B cell (primary cell): ENCODE measurements around the gene LILRA6. TPM values are rescaled to one million over a fixed set of nuclear protein-coding genes. Genes with fewer than 3 reads are reported as not detected.

Experiments
- ATAC-seq: fragments of 200-7000 bp; cut with Tn5 transposase; one replicate; pipeline ENCODE4 v1.10.0; 2021; ENCODE audit warnings: low read depth, mild to moderate bottlenecking, moderate number of reproducible peaks, moderate library complexity
- CTCF ChIA-PET: fragments of 350-600 bp; sonication (Branson Sonifier 250); formaldehyde crosslinking; loops from one replicate; lab custom pipeline; 2021; ENCODE audit warnings: antibody characterized with exemption, inconsistent platforms; lab: Charles Lee
- POLR2A ChIA-PET: fragments of 350-600 bp; sonication (Branson Sonifier 250); formaldehyde crosslinking; loops from one replicate; lab custom pipeline; 2021; ENCODE audit warnings: antibody characterized with exemption; lab: Charles Lee
- DNase-seq: peaks from one replicate; pipeline ENCODE4 v3.0.0; 2013
- H2AFZ ChIP-seq: 2 replicates; pipeline ENCODE4 v1.6.1; 2012; ENCODE audit warnings: mild to moderate bottlenecking, low read depth, low read length; ENCODE audit not compliant: insufficient read depth, poor library complexity, severe bottlenecking
- H3K27ac ChIP-seq, 2 donors: 1 replicate in 1 of 2; 2 replicates in 1 of 2; pipeline ENCODE4 v1.5.1; 2012 to 2013; ENCODE audit warnings: low read length in 2 of 2, mild to moderate bottlenecking in 2 of 2, moderate library complexity in 1 of 2
- H3K27me3 ChIP-seq, 4 experiments: fragments of 200-600 bp in 1 of 4; sonication (generic) in 1 of 4; replicated peaks in 1 of 4; 1 replicate in 2 of 4; 2 replicates in 2 of 4; pipeline versions ENCODE4 v1.6.1 to v1.7.0; 2013 to 2016; ENCODE audit warnings: low read length in 3 of 4, mild to moderate bottlenecking in 2 of 4, mixed read lengths in 1 of 4, moderate library complexity in 1 of 4; ENCODE audit not compliant: insufficient read depth in 4 of 4, control insufficient read depth in 3 of 4; ENCODE audit errors: control extremely low read depth in 1 of 4
- H3K36me3 ChIP-seq, 2 experiments: replicated peaks in 1 of 2; 1 replicate in 1 of 2; 2 replicates in 1 of 2; pipeline versions ENCODE4 v1.6.1 to v1.7.1; 2013; ENCODE audit warnings: low read length in 1 of 2; ENCODE audit not compliant: insufficient read depth in 2 of 2, control insufficient read depth in 1 of 2; ENCODE audit errors: control extremely low read depth in 1 of 2, extremely low read depth in 1 of 2
- H3K4me1 ChIP-seq, 2 donors: fragments of 200-600 bp in 1 of 2; sonication (generic) in 1 of 2; 1 replicate in 1 of 2; 2 replicates in 1 of 2; pipeline versions ENCODE4 v1.5.1 to v1.6.1; 2013 to 2017; ENCODE audit warnings: low read length in 2 of 2; ENCODE audit not compliant: control insufficient read depth in 2 of 2, insufficient read depth in 2 of 2
- H3K4me2 ChIP-seq: replicated peaks from 2 replicates; pipeline ENCODE3; 2012; ENCODE audit warnings: mild to moderate bottlenecking, low read depth, low read length; ENCODE audit not compliant: poor library complexity, severe bottlenecking
- H3K4me3 ChIP-seq, 5 experiments: fragments of 200-600 bp in 1 of 5; sonication (generic) in 1 of 5; 1 replicate in 3 of 5; 2 replicates in 2 of 5; pipeline versions ENCODE4 v1.5.1 to v1.7.0; 2011 to 2016; ENCODE audit warnings: low read length in 4 of 5, mild to moderate bottlenecking in 4 of 5, low read depth in 2 of 5, control low read depth in 1 of 5, moderate library complexity in 1 of 5; ENCODE audit not compliant: insufficient read depth in 1 of 5; ENCODE audit errors: control extremely low read depth in 1 of 5, extremely low read depth in 1 of 5
- H3K79me2 ChIP-seq: fragments of 200-600 bp; sonication (generic); one replicate; pipeline ENCODE4 v1.6.0; 2016; ENCODE audit warnings: low read length; ENCODE audit not compliant: control insufficient read depth, insufficient read depth
- H3K9ac ChIP-seq: fragments of 200-600 bp; sonication (generic); 2 replicates; pipeline ENCODE4 v1.6.1; 2017; ENCODE audit warnings: mild to moderate bottlenecking, low read length, moderate library complexity
- H3K9me3 ChIP-seq, 3 donors: one replicate each; pipeline versions ENCODE4 v1.6.1 to v1.7.1; 2013; ENCODE audit warnings: low read length in 2 of 3; ENCODE audit not compliant: control insufficient read depth in 2 of 3, insufficient read depth in 1 of 3; ENCODE audit errors: control extremely low read depth in 1 of 3
- H4K20me1 ChIP-seq: 2 replicates; pipeline ENCODE4 v1.6.0; 2012; ENCODE audit warnings: mild to moderate bottlenecking, low read length; ENCODE audit not compliant: insufficient read depth, control insufficient read depth, poor library complexity, severe bottlenecking
- H3K27ac Mint-ChIP-seq: one replicate; pipeline ENCODE4 v1.8.0; 2021; ENCODE audit warnings: mixed read lengths
- H3K27me3 Mint-ChIP-seq: one replicate; pipeline ENCODE4 v1.8.0; 2021; ENCODE audit warnings: mixed read lengths
- H3K4me1 Mint-ChIP-seq: one replicate; pipeline ENCODE4 v1.8.0; 2021; ENCODE audit warnings: mixed read lengths
- H3K4me3 Mint-ChIP-seq: one replicate; pipeline ENCODE4 v1.8.0; 2021; ENCODE audit warnings: mixed read lengths
- H3K9me3 Mint-ChIP-seq: one replicate; pipeline ENCODE4 v1.8.0; 2022; ENCODE audit warnings: mixed read lengths; ENCODE audit not compliant: insufficient read depth
- EZH2 ChIP-seq: IDR thresholded peaks from 2 replicates; pipeline ENCODE4 v1.6.1; 2012; ENCODE audit warnings: borderline replicate concordance, low read depth, mild to moderate bottlenecking, moderate library complexity, low read length; ENCODE audit not compliant: insufficient read depth, poor library complexity, severe bottlenecking
- WGBS: methylation state at CpG from one replicate; pipeline ENCODE4 v1.1.5; 2013; ENCODE audit warnings: missing lambda C conversion rate; ENCODE audit not compliant: insufficient coverage; 5-methylcytosine and 5-hydroxymethylcytosine counted together
- intact Hi-C: fragments of 100-400 bp; cut with micrococcal nuclease; formaldehyde crosslinking; loops from one replicate; pipeline ENCODE4 v1.10.0; 2022
- polyA plus RNA-seq: library from polyadenylated mRNA; depleted of rRNA; stranded (reverse); fragments of >200 nt; gene quantifications from 2 replicates; pipeline ENCODE4 v1.2.3, GENCODE V29; 2012
- total RNA-seq, 2 donors: library from RNA; stranded (reverse); fragments of 120-200 nt in 1 of 2; gene quantifications; 1 replicate in 1 of 2; 2 replicates in 1 of 2; pipeline versions ENCODE4 v1.2.3 to v1.2.4, GENCODE V29; 2013 to 2022
- TF ChIP-seq, protein P1 (sequence below): fragments of 200-600 bp; IDR thresholded peaks from one replicate; pipeline ENCODE4 v1.8.0; 2022; ENCODE audit warnings: antibody characterized with exemption, mild to moderate bottlenecking

Gene LILRA6
- total and polyA plus RNA-seq, 2 donors (not counting 1 experiment from before 2014, with no cell fraction given), result 0.66 TPM; not detected in 1

DNA sequence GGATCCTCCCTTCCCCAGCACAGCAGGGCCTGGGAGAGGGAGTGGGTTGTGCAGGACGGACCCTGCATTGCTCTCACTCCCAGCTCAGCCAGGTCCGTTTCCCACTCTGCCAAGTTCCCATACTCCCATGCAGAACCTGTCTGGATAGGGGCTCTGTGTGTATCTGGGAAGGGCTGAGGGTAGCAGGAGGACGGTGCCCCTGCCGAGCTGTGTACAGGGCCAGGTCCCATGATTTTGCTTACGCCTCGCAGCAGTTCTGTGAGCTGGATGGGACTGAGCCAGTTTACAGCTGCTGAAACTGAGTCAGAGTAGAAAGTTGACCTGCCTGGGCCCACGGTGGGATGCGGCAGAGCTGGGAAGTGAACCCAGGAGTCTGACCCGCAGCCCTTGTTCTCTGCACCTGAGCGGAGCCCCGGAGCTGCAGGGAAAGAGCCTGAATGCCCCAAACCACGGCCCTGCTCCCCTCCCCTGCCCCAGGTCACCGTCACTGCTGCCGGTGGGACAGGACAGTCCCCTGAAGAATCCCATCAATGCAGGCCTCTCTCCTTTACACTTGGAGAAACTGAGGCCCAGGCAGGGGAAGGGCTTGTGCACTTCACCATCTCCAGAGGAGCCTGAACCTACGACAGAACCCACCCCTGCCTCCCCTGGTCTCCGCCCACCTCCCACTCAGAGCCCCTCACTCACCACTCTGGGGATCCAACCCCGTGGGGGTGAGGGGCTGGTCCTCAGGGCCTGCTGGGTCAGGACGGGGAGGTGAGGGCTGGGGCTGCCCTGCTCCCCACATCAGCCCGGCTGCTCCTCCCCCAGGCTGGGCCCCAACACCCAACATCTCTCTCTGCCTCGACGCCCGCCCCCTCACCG is 11.0 kb upstream of the LILRA6 start:
- Histone ChIP-seq H3K27me3 (peaks cover 0 to 40% (median 2%) of the 10 kb centered on the region in 4 experiments), H3K4me3 (no peak overlapping the region), H3K9ac (no peak overlapping the region), H3K27ac (no peak overlapping the region), H4K20me1 (no peaks in the 10 kb centered on the region), H3K79me2 (no peaks in the 10 kb centered on the region), H3K4me2 (no peak overlapping the region), H3K36me3 (no peaks in the 10 kb centered on the region), H3K4me1 (no peaks in the 10 kb centered on the region), H2AFZ (no peak overlapping the region), H3K9me3 (no peaks in the 10 kb centered on the region)
- H3K4me3 Mint-ChIP-seq, result no peak overlapping the region
- TF ChIP-seq, protein P1, sequence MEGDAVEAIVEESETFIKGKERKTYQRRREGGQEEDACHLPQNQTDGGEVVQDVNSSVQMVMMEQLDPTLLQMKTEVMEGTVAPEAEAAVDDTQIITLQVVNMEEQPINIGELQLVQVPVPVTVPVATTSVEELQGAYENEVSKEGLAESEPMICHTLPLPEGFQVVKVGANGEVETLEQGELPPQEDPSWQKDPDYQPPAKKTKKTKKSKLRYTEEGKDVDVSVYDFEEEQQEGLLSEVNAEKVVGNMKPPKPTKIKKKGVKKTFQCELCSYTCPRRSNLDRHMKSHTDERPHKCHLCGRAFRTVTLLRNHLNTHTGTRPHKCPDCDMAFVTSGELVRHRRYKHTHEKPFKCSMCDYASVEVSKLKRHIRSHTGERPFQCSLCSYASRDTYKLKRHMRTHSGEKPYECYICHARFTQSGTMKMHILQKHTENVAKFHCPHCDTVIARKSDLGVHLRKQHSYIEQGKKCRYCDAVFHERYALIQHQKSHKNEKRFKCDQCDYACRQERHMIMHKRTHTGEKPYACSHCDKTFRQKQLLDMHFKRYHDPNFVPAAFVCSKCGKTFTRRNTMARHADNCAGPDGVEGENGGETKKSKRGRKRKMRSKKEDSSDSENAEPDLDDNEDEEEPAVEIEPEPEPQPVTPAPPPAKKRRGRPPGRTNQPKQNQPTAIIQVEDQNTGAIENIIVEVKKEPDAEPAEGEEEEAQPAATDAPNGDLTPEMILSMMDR, result no peak
- no peak for TF ChIP-seq EZH2
- intact Hi-C loops, result no loop called here
- ATAC-seq (no peak), DNase-seq (no peak)
- CTCF ChIA-PET, result interaction anchor here (0.8 kb wide), 1 partner anchor 12 kb away, joined by 3 read pairs; no protein-coding TSS in a partner anchor
- H3K27ac Mint-ChIP-seq, result no peak overlapping the region
- H3K27me3 Mint-ChIP-seq, result peaks cover 30% of the 10 kb centered on the region
- no peaks in the 10 kb centered on the region for H3K9me3 Mint-ChIP-seq
- WGBS, result 74% methylated on average over 19 of the region's 23 CpGs
- H3K4me1 Mint-ChIP-seq, result no peaks in the 10 kb centered on the region
- POLR2A ChIA-PET, result no interaction called here

DNA sequence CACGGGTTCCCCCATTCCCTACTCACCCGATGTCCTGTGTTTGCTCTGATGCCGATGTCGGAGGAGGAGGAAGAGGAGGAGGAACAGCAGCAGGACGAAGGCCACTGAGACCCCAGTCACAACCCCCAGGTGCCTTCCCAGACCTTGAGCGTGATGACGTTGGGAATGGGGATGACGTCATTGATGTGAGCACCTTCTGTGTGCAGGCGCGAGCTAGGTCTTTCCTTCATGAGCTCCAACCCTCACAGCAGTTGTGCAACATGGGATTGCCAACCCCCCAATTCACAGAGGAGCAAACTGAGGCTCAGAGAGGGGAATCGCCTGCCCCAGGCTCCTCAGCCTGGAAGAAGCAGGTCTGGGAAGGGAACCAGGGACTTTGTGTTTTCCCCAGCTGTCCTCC is 10.3 kb upstream of the LILRA6 start:
- Histone ChIP-seq H3K4me2 (no peak overlapping the region), H3K27me3 (peaks cover 0 to 39% (median 2%) of the 10 kb centered on the region in 4 experiments), H3K9me3 (no peaks in the 10 kb centered on the region), H3K9ac (no peak overlapping the region), H4K20me1 (no peaks in the 10 kb centered on the region), H3K79me2 (no peaks in the 10 kb centered on the region), H3K36me3 (no peaks in the 10 kb centered on the region), H3K4me3 (no peak overlapping the region), H3K27ac (no peak overlapping the region), H3K4me1 (peaks cover 3% of the 10 kb centered on the region in 2 donors), H2AFZ (no peak overlapping the region)
- TF ChIP-seq, protein P1, result no peak
- no peak for TF ChIP-seq EZH2
- CTCF ChIA-PET, result no interaction called here
- no peaks in the 10 kb centered on the region for H3K9me3 Mint-ChIP-seq
- peaks cover 30% of the 10 kb centered on the region for H3K27me3 Mint-ChIP-seq
- ATAC-seq, result no peak
- H3K4me1 Mint-ChIP-seq, result peaks cover 5% of the 10 kb centered on the region
- intact Hi-C loops, result no loop called here
- POLR2A ChIA-PET, result no interaction called here
- H3K4me3 Mint-ChIP-seq, result no peak overlapping the region
- no peak for DNase-seq
- H3K27ac Mint-ChIP-seq, result no peak overlapping the region
- WGBS, result 82% methylated on average over 8 of the region's 11 CpGs
